ENCODE measurements around the gene FATE1.
"Not testable (repeated sequence)": the region's sequence is repeated elsewhere in the genome, so short reads cannot be mapped to it uniquely, and the experiment has no call there.

Gene FATE1

GRCh38 chrX:151688695-151689094 lies 27.1 kb upstream of the FATE1 start:
- TF ChIP-seq CTCF (IDR thresholded peaks at IDR 0.05; ENCODE audit: low read depth, low read length, missing control alignments) = no peak
- no peak for DNase-seq (ENCODE audit: extremely low read depth, low read depth)
- H3K4me3 ChIP-seq (replicated peaks; ENCODE audit: low read depth, low read length) = no peak overlapping the region

GRCh38 chrX:151692825-151693224 lies 23.0 kb upstream of the FATE1 start:
- no peak overlapping the region for H3K4me3 ChIP-seq (replicated peaks; ENCODE audit: low read depth, low read length)
- TF ChIP-seq CTCF (IDR thresholded peaks at IDR 0.05; ENCODE audit: low read depth, low read length, missing control alignments) = no peak
- DNase-seq (ENCODE audit: extremely low read depth, low read depth) = no peak

- no peak for TF ChIP-seq CTCF (IDR thresholded peaks at IDR 0.05; ENCODE audit: low read depth, low read length, missing control alignments)
- no peak for DNase-seq (ENCODE audit: extremely low read depth, low read depth)
- H3K4me3 ChIP-seq (replicated peaks; ENCODE audit: low read depth, low read length) = no peak overlapping the region
These were observed 21.7 kb upstream of the FATE1 start for GRCh38 chrX:151694121-151694520.

GRCh38 chrX:151694661-151695582 lies 20.9 kb upstream of the FATE1 start, which contains the start of gene PRRG3:
PRRG3 (plus strand) TSS chrX:151695458; CDS start chrX:151698815, 3,357 bp downstream.
- TF ChIP-seq CTCF (IDR thresholded peaks at IDR 0.05; ENCODE audit: low read depth, low read length, missing control alignments) = no peak
- no peak within 1 kb of the TSS for H3K4me3 ChIP-seq (replicated peaks; ENCODE audit: low read depth, low read length)
- no peak for DNase-seq (ENCODE audit: extremely low read depth, low read depth)

- no peak overlapping the region for H3K4me3 ChIP-seq (replicated peaks; ENCODE audit: low read depth, low read length)
These were observed 20.1 kb upstream of the FATE1 start for GRCh38 chrX:151695583-151696340.

GRCh38 chrX:151697082-151697481 lies 18.8 kb upstream of the FATE1 start:
- H3K4me3 ChIP-seq (replicated peaks; ENCODE audit: low read depth, low read length); DNase-seq (ENCODE audit: extremely low read depth, low read depth): not testable (repeated sequence)

More at GRCh38 chrX:151695583-151696340, 20.1 kb upstream of the FATE1 start:
- TF ChIP-seq CTCF (IDR thresholded peaks at IDR 0.05; ENCODE audit: low read depth, low read length, missing control alignments) = no peak
- DNase-seq (ENCODE audit: extremely low read depth, low read depth) = no peak

GRCh38 chrX:151697522-151697921 lies 18.3 kb upstream of the FATE1 start:
- DNase-seq (ENCODE audit: extremely low read depth, low read depth) = peak; percentile 75
- no peak overlapping the region for H3K4me3 ChIP-seq (replicated peaks; ENCODE audit: low read depth, low read length)
- no peak for TF ChIP-seq CTCF (IDR thresholded peaks at IDR 0.05; ENCODE audit: low read depth, low read length, missing control alignments)
